Breast epithelium (tissue), 4 donors: ENCODE measurements around the gene RIPOR3. TPM values are rescaled to one million over a fixed set of nuclear protein-coding genes. Genes with fewer than 3 reads are reported as not detected.

Experiments
- DNase-seq, 2 donors: peaks; one replicate each; pipeline ENCODE4 v3.0.0-alpha.2; 2019; ENCODE audit warnings: low spot score in 2 of 2
- H3K27ac ChIP-seq, 2 donors: fragments of 200-600 bp; sonication (generic) in 1 of 2; one replicate each; pipeline ENCODE4 v1.5.1; 2016 to 2019; ENCODE audit warnings: mild to moderate bottlenecking in 1 of 2
- H3K27me3 ChIP-seq, 2 donors: fragments of 200-600 bp; sonication (generic) in 1 of 2; one replicate each; pipeline versions ENCODE4 v1.5.1 to v1.6.0; 2017 to 2019; ENCODE audit warnings: control low read depth in 1 of 2, mild to moderate bottlenecking in 1 of 2
- H3K36me3 ChIP-seq: fragments of 200-600 bp; one replicate; pipeline ENCODE4 v1.5.1; 2019
- H3K4me1 ChIP-seq, 2 donors: fragments of 200-600 bp; sonication (generic); one replicate each; pipeline ENCODE4 v1.5.1; 2016 to 2019; ENCODE audit warnings: control low read depth in 1 of 2
- H3K4me3 ChIP-seq, 3 donors: fragments of 200-600 bp; sonication (generic); 1 replicate in 2 of 3; 2 replicates in 1 of 3; pipeline ENCODE4 v1.5.1; 2016 to 2019; ENCODE audit warnings: mild to moderate bottlenecking in 3 of 3, moderate library complexity in 2 of 3
- H3K9me3 ChIP-seq, 2 donors: fragments of 200-600 bp; sonication (generic) in 1 of 2; one replicate each; pipeline ENCODE4 v1.5.1; 2016 to 2019; ENCODE audit warnings: control low read depth in 1 of 2
- CTCF ChIP-seq, 3 donors: fragments of 450-650 bp; IDR thresholded peaks; one replicate each; pipeline ENCODE4 v1.5.1; 2016 to 2017; ENCODE audit warnings: antibody characterized with exemption in 3 of 3, mild to moderate bottlenecking in 3 of 3, moderate library complexity in 3 of 3
- POLR2A ChIP-seq: fragments of 450-650 bp; IDR thresholded peaks from one replicate; pipeline ENCODE4 v1.6.1; 2016; ENCODE audit warnings: antibody characterized with exemption, mild to moderate bottlenecking, moderate library complexity
- POLR2AphosphoS5 ChIP-seq, 3 donors: sonication (generic); formaldehyde crosslinking; IDR thresholded peaks; one replicate each; pipeline ENCODE4 v1.6.1; 2017; ENCODE audit warnings: antibody characterized with exemption in 3 of 3
- intact Hi-C: fragments of 100-400 bp; cut with DNase I; formaldehyde crosslinking; loops from one replicate; pipeline ENCODE4 v1.15.1; 2023; ENCODE audit warnings: low total_unique reads
- total RNA-seq, 3 donors: library from RNA; depleted of rRNA; stranded (reverse); fragments of >200 nt; gene quantifications; one replicate each; pipeline ENCODE4 v1.1.0, GENCODE V29; 2016

RIPOR3 gene
- total RNA-seq, 3 donors from 2014 or later = 4.5 to 35.5 (median 26.9) TPM

- intact Hi-C loops = no loop called here
- Histone ChIP-seq H3K36me3 (no peaks in the 10 kb centered on the region), H3K4me3 (no peak overlapping the region), H3K27ac (peak overlapping the region; percentile 30 to 57), H3K27me3 (no peaks in the 10 kb centered on the region), H3K9me3 (no peaks in the 10 kb centered on the region), H3K4me1 (no peaks in the 10 kb centered on the region)
- no peak for TF ChIP-seq CTCF (IDR thresholded peaks at IDR 0.05)
- no peak for TF ChIP-seq POLR2A
- no peak for TF ChIP-seq POLR2AphosphoS5 (IDR thresholded peaks at IDR 0.05)
- no peak for DNase-seq
Measured at GRCh38 chr20:50565871-50566270, 125.5 kb downstream of the RIPOR3 start.

- DNase-seq = no peak
- intact Hi-C loops = no loop called here
- no peaks in the 10 kb centered on the region for H3K9me3 ChIP-seq
- no peak overlapping the region for H3K4me3 ChIP-seq
- no peaks in the 10 kb centered on the region for H3K27me3 ChIP-seq
- H3K4me1 ChIP-seq = no peaks in the 10 kb centered on the region
- no peak for TF ChIP-seq POLR2A
- TF ChIP-seq CTCF (IDR thresholded peaks at IDR 0.05) = no peak
- no peaks in the 10 kb centered on the region for H3K36me3 ChIP-seq
- H3K27ac ChIP-seq = peak overlapping the region; percentile 21 to 33
Measured at GRCh38 chr20:50565383-50565782, 126.0 kb downstream of the RIPOR3 start.

GRCh38 chr20:50563133-50563944 is 128.0 kb downstream of the RIPOR3 start:
- H3K27me3 ChIP-seq = no peaks in the 10 kb centered on the region
- H3K4me3 ChIP-seq = no peak overlapping the region
- DNase-seq = no peak
- H3K9me3 ChIP-seq = no peaks in the 10 kb centered on the region
- H3K27ac ChIP-seq = no peak overlapping the region
- H3K4me1 ChIP-seq = no peaks in the 10 kb centered on the region
- intact Hi-C loops = no loop called here
- TF ChIP-seq CTCF (IDR thresholded peaks at IDR 0.05) = no peak
- no peak for TF ChIP-seq POLR2A
- TF ChIP-seq POLR2AphosphoS5 (IDR thresholded peaks at IDR 0.05) = no peak
- H3K36me3 ChIP-seq = no peaks in the 10 kb centered on the region

- no peaks in the 10 kb centered on the region for H3K4me1 ChIP-seq
- no peak for TF ChIP-seq CTCF (IDR thresholded peaks at IDR 0.05)
- TF ChIP-seq POLR2A = no peak
- no peak for TF ChIP-seq POLR2AphosphoS5 (IDR thresholded peaks at IDR 0.05)
- no peaks in the 10 kb centered on the region for H3K27me3 ChIP-seq
- H3K9me3 ChIP-seq = no peaks in the 10 kb centered on the region
- H3K4me3 ChIP-seq = no peak overlapping the region
- H3K36me3 ChIP-seq = no peaks in the 10 kb centered on the region
- intact Hi-C loops = no loop called here
- no peak overlapping the region for H3K27ac ChIP-seq
- DNase-seq = no peak
Measured at GRCh38 chr20:50562262-50562701, 129.1 kb downstream of the RIPOR3 start.

- intact Hi-C loops = no loop called here
- DNase-seq = no peak
- Histone ChIP-seq H3K27me3 (no peaks in the 10 kb centered on the region), H3K36me3 (no peaks in the 10 kb centered on the region), H3K27ac (no peak overlapping the region), H3K4me1 (no peaks in the 10 kb centered on the region), H3K9me3 (no peaks in the 10 kb centered on the region), H3K4me3 (no peak overlapping the region)
- TF ChIP-seq CTCF (IDR thresholded peaks at IDR 0.05) = no peak
- no peak for TF ChIP-seq POLR2A
- TF ChIP-seq POLR2AphosphoS5 (IDR thresholded peaks at IDR 0.05) = no peak
Measured at GRCh38 chr20:50561379-50562078, 129.8 kb downstream of the RIPOR3 start.
